Mucosa of stomach (tissue), 1 donor: Measurements from ENCODE around the gene KCTD15.

ENCODE experiments used
- H3K27me3 ChIP-seq: one replicate; pipeline ENCODE4 v1.7.0; 2013; ENCODE audit warnings: mild to moderate bottlenecking, low read length; ENCODE audit not compliant: control insufficient read depth, insufficient read depth
- H3K36me3 ChIP-seq: one replicate; pipeline ENCODE4 v1.7.0; 2013; ENCODE audit warnings: low read length; ENCODE audit not compliant: control insufficient read depth, insufficient read depth
- H3K4me1 ChIP-seq: one replicate; pipeline ENCODE4 v1.7.0; 2013; ENCODE audit warnings: mild to moderate bottlenecking, low read length; ENCODE audit not compliant: control insufficient read depth, insufficient read depth
- H3K4me3 ChIP-seq: one replicate; pipeline ENCODE4 v1.7.0; 2013; ENCODE audit warnings: low read length
- H3K9ac ChIP-seq: one replicate; pipeline ENCODE4 v1.7.0; 2013; ENCODE audit warnings: mild to moderate bottlenecking, low read length, moderate library complexity
- H3K9me3 ChIP-seq: one replicate; pipeline ENCODE4 v1.7.0; 2013; ENCODE audit warnings: mild to moderate bottlenecking, low read length, moderate library complexity; ENCODE audit not compliant: control insufficient read depth
- donor health status: Pancreatic carcinoma.

KCTD15 gene

GRCh38 chr19:33825556-33825955, 28.9 kb downstream of the KCTD15 start:
- H3K9me3 ChIP-seq, result no peaks in the 10 kb centered on the region
- no peaks in the 10 kb centered on the region for H3K36me3 ChIP-seq
- peaks cover 6% of the 10 kb centered on the region for H3K4me1 ChIP-seq
- H3K4me3 ChIP-seq, result no peak overlapping the region
- H3K27me3 ChIP-seq, result peaks cover 5% of the 10 kb centered on the region
- H3K9ac ChIP-seq, result no peak overlapping the region

- no peaks in the 10 kb centered on the region for H3K4me1 ChIP-seq
- no peaks in the 10 kb centered on the region for H3K36me3 ChIP-seq
- no peaks in the 10 kb centered on the region for H3K27me3 ChIP-seq
- H3K9ac ChIP-seq, result no peak overlapping the region
- no peaks in the 10 kb centered on the region for H3K9me3 ChIP-seq
- no peak overlapping the region for H3K4me3 ChIP-seq
These were observed 29.9 kb downstream of the KCTD15 start for GRCh38 chr19:33826521-33826920.

DNA sequence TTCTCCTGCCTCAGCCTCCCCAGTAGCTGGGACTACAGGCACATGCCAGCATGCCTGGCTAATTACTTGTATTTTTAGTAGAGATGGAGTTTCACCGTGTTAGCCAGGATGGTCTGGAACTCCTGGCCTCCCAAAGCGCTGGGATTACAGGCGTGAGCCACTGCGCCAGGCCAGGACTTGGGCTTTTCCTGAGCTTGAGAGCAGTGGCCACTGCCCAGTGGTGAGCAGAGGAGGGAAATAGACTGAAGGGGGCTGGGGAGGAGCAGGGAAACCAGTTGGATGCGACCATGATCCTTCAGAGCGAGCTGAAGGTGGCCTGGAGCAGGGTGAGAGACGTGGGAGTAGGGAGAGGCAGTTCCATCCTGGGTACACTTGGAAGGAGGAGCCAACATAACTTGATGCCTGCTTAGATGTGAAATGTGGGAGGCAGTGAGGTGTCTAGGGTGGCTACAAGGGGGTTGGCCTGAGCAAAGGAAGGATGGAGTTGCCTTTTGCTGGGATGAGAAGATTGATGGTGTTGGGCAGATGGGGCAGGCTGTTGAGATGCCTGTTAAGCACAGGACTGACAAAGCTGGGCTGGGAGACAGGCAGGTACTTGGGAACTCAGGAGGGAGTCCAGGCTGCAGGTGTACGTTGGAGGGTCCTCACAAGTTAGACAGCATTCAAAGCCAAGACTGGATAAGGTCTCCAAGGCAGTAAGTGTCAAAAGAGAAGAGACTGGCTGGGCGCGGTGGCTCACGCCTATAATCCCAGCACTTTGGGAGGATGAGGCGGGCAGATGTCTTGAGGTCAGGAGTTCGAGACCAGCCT, 31.8 kb downstream of the KCTD15 start:
- Histone ChIP-seq H3K4me3 (no peak overlapping the region), H3K4me1 (no peaks in the 10 kb centered on the region), H3K36me3 (no peaks in the 10 kb centered on the region), H3K9ac (no peak overlapping the region), H3K9me3 (no peaks in the 10 kb centered on the region), H3K27me3 (no peaks in the 10 kb centered on the region)

GRCh38 chr19:33830264-33830663, 33.6 kb downstream of the KCTD15 start:
- Histone ChIP-seq H3K9ac (no peak overlapping the region), H3K4me1 (no peaks in the 10 kb centered on the region), H3K9me3 (no peaks in the 10 kb centered on the region), H3K4me3 (no peak overlapping the region), H3K36me3 (no peaks in the 10 kb centered on the region), H3K27me3 (no peaks in the 10 kb centered on the region)

GRCh38 chr19:33831825-33832224, 35.2 kb downstream of the KCTD15 start:
- no peak overlapping the region for H3K9ac ChIP-seq
- no peaks in the 10 kb centered on the region for H3K36me3 ChIP-seq
- H3K4me3 ChIP-seq, result no peak overlapping the region
- H3K9me3 ChIP-seq, result no peaks in the 10 kb centered on the region
- no peaks in the 10 kb centered on the region for H3K27me3 ChIP-seq
- H3K4me1 ChIP-seq, result no peaks in the 10 kb centered on the region

DNA sequence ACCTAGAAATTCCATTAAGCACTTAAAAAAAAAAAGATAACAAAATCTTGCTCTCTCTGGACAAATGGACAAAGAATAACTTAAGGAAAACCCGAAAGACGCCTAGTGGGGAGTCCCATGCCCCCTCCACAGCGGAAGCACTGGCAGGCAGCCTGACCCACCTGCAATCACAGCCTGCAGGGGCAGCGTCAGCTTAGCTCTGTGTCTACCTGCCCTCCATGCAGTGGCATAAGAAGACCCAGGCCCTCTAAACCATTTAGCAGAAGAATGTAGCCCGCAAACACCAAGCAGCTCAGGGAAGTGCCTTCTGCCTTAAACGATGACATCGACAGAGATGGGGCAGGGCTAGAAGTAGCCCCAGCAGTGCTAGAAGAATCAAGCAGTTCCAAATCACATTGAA, 36.0 kb downstream of the KCTD15 start:
- H3K9ac ChIP-seq, result no peak overlapping the region
- H3K36me3 ChIP-seq, result no peaks in the 10 kb centered on the region
- H3K4me1 ChIP-seq, result no peaks in the 10 kb centered on the region
- no peak overlapping the region for H3K4me3 ChIP-seq
- H3K27me3 ChIP-seq, result no peaks in the 10 kb centered on the region
- no peaks in the 10 kb centered on the region for H3K9me3 ChIP-seq

GRCh38 chr19:33840382-33840781, 43.7 kb downstream of the KCTD15 start:
- H3K9ac ChIP-seq, result no peak overlapping the region
- no peaks in the 10 kb centered on the region for H3K9me3 ChIP-seq
- no peak overlapping the region for H3K4me3 ChIP-seq
- no peaks in the 10 kb centered on the region for H3K36me3 ChIP-seq
- peaks cover 3% of the 10 kb centered on the region for H3K27me3 ChIP-seq
- H3K4me1 ChIP-seq, result no peaks in the 10 kb centered on the region

- no peak overlapping the region for H3K9ac ChIP-seq
- no peaks in the 10 kb centered on the region for H3K36me3 ChIP-seq
- H3K4me1 ChIP-seq, result no peaks in the 10 kb centered on the region
- no peak overlapping the region for H3K4me3 ChIP-seq
- H3K9me3 ChIP-seq, result no peaks in the 10 kb centered on the region
- peaks cover 3% of the 10 kb centered on the region for H3K27me3 ChIP-seq
These were observed 44.1 kb downstream of the KCTD15 start for GRCh38 chr19:33840783-33841182.

DNA sequence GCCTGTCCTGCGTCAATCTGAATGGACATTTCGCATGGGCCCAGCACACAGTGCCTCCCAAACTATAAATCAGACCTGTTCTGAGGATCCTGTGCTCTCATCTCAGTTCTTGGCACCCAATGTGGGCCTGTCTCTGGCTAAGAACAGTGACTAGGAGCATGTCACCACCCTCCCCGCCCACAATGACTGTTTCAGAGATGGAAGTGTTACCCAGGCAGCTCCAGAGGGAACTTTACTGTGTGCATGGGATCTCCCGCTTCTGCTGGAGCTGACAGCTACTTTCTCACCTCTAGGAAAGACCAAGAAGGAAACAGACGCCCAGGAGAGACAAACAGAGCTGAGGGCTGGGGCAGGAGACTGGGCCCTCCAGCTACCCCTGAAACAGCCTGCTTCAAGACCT, 45.0 kb downstream of the KCTD15 start:
- H3K27me3 ChIP-seq, result peaks cover 3% of the 10 kb centered on the region
- H3K4me3 ChIP-seq, result no peak overlapping the region
- H3K4me1 ChIP-seq, result no peaks in the 10 kb centered on the region
- no peaks in the 10 kb centered on the region for H3K9me3 ChIP-seq
- H3K9ac ChIP-seq, result no peak overlapping the region
- no peaks in the 10 kb centered on the region for H3K36me3 ChIP-seq

DNA sequence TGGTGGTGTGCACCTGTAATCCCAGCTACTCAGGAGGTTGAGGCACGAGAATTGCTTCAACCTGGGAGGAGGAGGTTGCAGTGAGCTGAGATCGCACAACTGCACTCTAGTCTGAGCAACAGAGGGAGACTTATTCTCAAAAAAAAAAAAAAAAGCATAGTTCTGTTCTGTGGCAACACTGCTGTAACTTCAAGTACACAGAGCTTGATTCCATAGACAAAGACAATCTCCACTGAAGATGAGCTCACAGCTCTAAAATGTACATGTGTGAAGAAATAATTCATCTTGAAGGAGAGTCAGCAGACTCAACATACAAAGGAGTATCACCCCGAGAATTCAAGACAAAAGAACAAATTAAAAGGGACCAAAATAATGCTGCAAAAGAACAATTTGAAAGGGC, 47.8 kb downstream of the KCTD15 start:
- Histone ChIP-seq H3K9me3 (no peaks in the 10 kb centered on the region), H3K27me3 (peaks cover 3% of the 10 kb centered on the region), H3K9ac (no peak overlapping the region), H3K36me3 (no peaks in the 10 kb centered on the region), H3K4me1 (no peaks in the 10 kb centered on the region), H3K4me3 (no peak overlapping the region)

DNA sequence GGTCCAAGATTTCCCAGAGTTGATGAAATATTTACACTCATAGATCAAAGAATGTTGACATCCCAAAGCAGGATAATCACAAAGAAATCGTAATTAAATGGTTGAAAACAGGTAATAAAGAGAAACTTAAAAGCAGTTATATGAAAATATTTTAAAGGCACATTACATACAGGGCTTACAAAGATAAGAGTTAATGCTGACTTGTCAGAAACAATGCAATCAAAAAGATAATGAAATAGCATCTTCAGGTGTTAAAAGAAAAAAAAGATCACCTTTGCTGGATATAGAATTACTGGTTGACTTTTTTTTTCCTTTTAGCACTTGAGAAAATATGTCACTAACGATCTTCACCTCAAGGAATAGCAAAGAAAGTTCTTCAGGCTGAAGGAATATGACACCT, 48.8 kb downstream of the KCTD15 start:
- no peaks in the 10 kb centered on the region for H3K36me3 ChIP-seq
- H3K4me1 ChIP-seq, result no peaks in the 10 kb centered on the region
- H3K9ac ChIP-seq, result no peak overlapping the region
- no peak overlapping the region for H3K4me3 ChIP-seq
- no peaks in the 10 kb centered on the region for H3K9me3 ChIP-seq
- peaks cover 3% of the 10 kb centered on the region for H3K27me3 ChIP-seq

DNA sequence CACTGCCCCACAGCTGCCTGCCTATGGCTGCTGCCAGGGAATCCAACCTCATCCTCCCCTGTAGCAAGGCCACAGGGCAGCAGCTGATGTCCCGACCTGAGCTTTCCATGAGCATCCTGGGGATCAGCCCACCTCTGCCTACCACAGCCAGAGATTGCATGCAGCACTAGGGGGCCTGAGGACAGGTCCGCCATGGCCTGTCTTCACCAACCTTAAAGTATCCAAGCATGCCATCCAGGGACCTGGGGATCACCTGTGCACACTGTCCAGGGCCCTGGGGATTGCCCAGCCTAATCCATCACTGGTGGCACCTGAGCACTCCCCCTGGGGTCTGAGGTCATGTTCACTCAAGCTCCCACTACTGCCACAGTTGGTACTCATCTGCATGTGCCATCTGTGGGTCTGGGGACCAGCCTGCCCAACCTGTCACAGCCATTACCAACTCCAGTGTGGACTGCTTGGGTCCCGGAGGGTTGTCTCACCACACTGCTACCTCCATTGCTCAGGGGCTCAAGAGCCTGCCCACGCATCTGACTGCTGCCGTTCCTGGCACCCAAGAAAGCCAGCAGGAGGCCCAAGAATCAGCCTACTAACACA, 53.0 kb downstream of the KCTD15 start:
- Histone ChIP-seq H3K27me3 (no peaks in the 10 kb centered on the region), H3K36me3 (no peaks in the 10 kb centered on the region), H3K4me1 (no peaks in the 10 kb centered on the region), H3K9ac (no peak overlapping the region), H3K4me3 (no peak overlapping the region), H3K9me3 (no peaks in the 10 kb centered on the region)
